CD4-positive, alpha-beta T cell (primary cell): ENCODE measurements around the gene CDC20. TPM values are rescaled to one million over a fixed set of nuclear protein-coding genes. Genes with fewer than 3 reads are reported as not detected.

Experiments
- ATAC-seq: fragments of 200-7000 bp; cut with Tn5 transposase; one replicate; pipeline ENCODE4 v1.10.0; 2022; ENCODE audit warnings: mild to moderate bottlenecking; ENCODE audit not compliant: poor library complexity
- CTCF ChIA-PET: fragments of 350-600 bp; sonication (Branson Sonifier 250); formaldehyde crosslinking; loops from one replicate; lab custom pipeline; 2021; ENCODE audit warnings: antibody characterized with exemption, inconsistent platforms; lab: Charles Lee
- POLR2A ChIA-PET: fragments of 350-600 bp; sonication (Branson Sonifier 250); formaldehyde crosslinking; loops from one replicate; lab custom pipeline; 2021; ENCODE audit warnings: antibody characterized with exemption, inconsistent platforms; lab: Charles Lee
- DNase-seq, 14 experiments: peaks; one replicate each; pipeline ENCODE4 v3.0.0-alpha.2; 2013 to 2020; ENCODE audit warnings: mixed read lengths in 2 of 14
- H3K27ac ChIP-seq, 2 donors: one replicate each; pipeline versions ENCODE4 v1.5.1 to v1.7.0; 2013; ENCODE audit warnings: low read length in 2 of 2, low read depth in 1 of 2, mild to moderate bottlenecking in 1 of 2
- H3K27me3 ChIP-seq, 2 experiments: 1 replicate in 1 of 2; 2 replicates in 1 of 2; pipeline versions ENCODE4 v1.6.1 to v1.7.0; 2013; ENCODE audit warnings: low read length in 2 of 2, control low read depth in 1 of 2, mild to moderate bottlenecking in 1 of 2, moderate library complexity in 1 of 2; ENCODE audit not compliant: insufficient read depth in 2 of 2, control insufficient read depth in 1 of 2
- H3K36me3 ChIP-seq: one replicate; pipeline ENCODE4 v1.6.1; 2013; ENCODE audit warnings: low read length, control low read depth; ENCODE audit not compliant: insufficient read depth
- H3K4me1 ChIP-seq: one replicate; pipeline ENCODE4 v1.6.1; 2013; ENCODE audit warnings: low read length, control low read depth; ENCODE audit not compliant: insufficient read depth
- H3K4me3 ChIP-seq: one replicate; pipeline ENCODE4 v1.5.1; 2013; ENCODE audit warnings: mild to moderate bottlenecking, low read length, moderate library complexity
- H3K9me3 ChIP-seq, 2 experiments: 1 replicate in 1 of 2; 2 replicates in 1 of 2; pipeline versions ENCODE4 v1.6.1 to v1.7.0; 2013; ENCODE audit warnings: low read length in 2 of 2, mild to moderate bottlenecking in 2 of 2, control low read depth in 1 of 2, moderate library complexity in 1 of 2; ENCODE audit not compliant: control insufficient read depth in 1 of 2, insufficient read depth in 1 of 2
- H3K27ac Mint-ChIP-seq: one replicate; pipeline ENCODE4 v1.8.0; 2020; ENCODE audit warnings: mixed read lengths
- H3K27me3 Mint-ChIP-seq: one replicate; pipeline ENCODE4 v1.8.0; 2021; ENCODE audit warnings: mixed read lengths
- H3K36me3 Mint-ChIP-seq: one replicate; pipeline ENCODE4 v1.8.0; 2021; ENCODE audit warnings: low read depth, mixed read lengths
- H3K4me1 Mint-ChIP-seq: one replicate; pipeline ENCODE4 v1.8.0; 2021; ENCODE audit warnings: low read depth, mixed read lengths
- H3K4me3 Mint-ChIP-seq: one replicate; pipeline ENCODE4 v1.8.0; 2020; ENCODE audit warnings: mild to moderate bottlenecking, mixed read lengths
- H3K9me3 Mint-ChIP-seq: one replicate; pipeline ENCODE4 v1.8.0; 2020; ENCODE audit warnings: mixed read lengths
- intact Hi-C, 2 experiments: fragments of 100-400 bp; cut with DNase I in 1 of 2; cut with micrococcal nuclease in 1 of 2; formaldehyde crosslinking; loops; one replicate each; pipeline versions ENCODE4 v1.15.1 to v1.9.0; 2023 to 2025; cut with DNase I, micrococcal nuclease
- total RNA-seq, 174 experiments: library from RNA in 2 of 174; stranded (reverse) in 2 of 174; gene quantifications; one replicate each; pipeline ENCODE4 v1.2.3 and lab custom pipeline; 2021 to 2026
- TF ChIP-seq, protein P1 (sequence below): fragments of 200-600 bp; IDR thresholded peaks from one replicate; pipeline ENCODE4 v1.8.0; 2022; ENCODE audit warnings: antibody characterized with exemption, mild to moderate bottlenecking

The CDC20 gene
- total RNA-seq, 2 experiments from 2014 or later, result 1.1 to 1.8 TPM

GRCh38 chr1:43319288-43319687 lies 39.5 kb upstream of the CDC20 start:
- no peaks in the 10 kb centered on the region for H3K36me3 ChIP-seq
- H3K4me3 ChIP-seq, result no peak overlapping the region
- Mint-ChIP-seq H3K27me3 (no peaks in the 10 kb centered on the region), H3K4me3 (no peak overlapping the region), H3K36me3 (peaks cover 3% of the 10 kb centered on the region), H3K4me1 (peaks cover 4% of the 10 kb centered on the region), H3K9me3 (peaks cover 1% of the 10 kb centered on the region), H3K27ac (no peak overlapping the region)
- no peak for DNase-seq
- intact Hi-C loops, result no loop called here
- POLR2A ChIA-PET, result no interaction called here
- no peak overlapping the region for H3K27ac ChIP-seq
- CTCF ChIA-PET, result no interaction called here
- H3K4me1 ChIP-seq, result no peaks in the 10 kb centered on the region
- TF ChIP-seq, protein P1, sequence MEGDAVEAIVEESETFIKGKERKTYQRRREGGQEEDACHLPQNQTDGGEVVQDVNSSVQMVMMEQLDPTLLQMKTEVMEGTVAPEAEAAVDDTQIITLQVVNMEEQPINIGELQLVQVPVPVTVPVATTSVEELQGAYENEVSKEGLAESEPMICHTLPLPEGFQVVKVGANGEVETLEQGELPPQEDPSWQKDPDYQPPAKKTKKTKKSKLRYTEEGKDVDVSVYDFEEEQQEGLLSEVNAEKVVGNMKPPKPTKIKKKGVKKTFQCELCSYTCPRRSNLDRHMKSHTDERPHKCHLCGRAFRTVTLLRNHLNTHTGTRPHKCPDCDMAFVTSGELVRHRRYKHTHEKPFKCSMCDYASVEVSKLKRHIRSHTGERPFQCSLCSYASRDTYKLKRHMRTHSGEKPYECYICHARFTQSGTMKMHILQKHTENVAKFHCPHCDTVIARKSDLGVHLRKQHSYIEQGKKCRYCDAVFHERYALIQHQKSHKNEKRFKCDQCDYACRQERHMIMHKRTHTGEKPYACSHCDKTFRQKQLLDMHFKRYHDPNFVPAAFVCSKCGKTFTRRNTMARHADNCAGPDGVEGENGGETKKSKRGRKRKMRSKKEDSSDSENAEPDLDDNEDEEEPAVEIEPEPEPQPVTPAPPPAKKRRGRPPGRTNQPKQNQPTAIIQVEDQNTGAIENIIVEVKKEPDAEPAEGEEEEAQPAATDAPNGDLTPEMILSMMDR, result no peak
- H3K9me3 ChIP-seq, result peaks cover 0 to 7% of the 10 kb centered on the region in 2 experiments
- ATAC-seq, result no peak
- no peaks in the 10 kb centered on the region for H3K27me3 ChIP-seq

- TF ChIP-seq, protein P1, result no peak
- DNase-seq (no peak), ATAC-seq (no peak)
- Histone ChIP-seq H3K4me3 (no peak overlapping the region), H3K27ac (no peak overlapping the region), H3K9me3 (peaks cover 3 to 7% of the 10 kb centered on the region in 2 experiments), H3K27me3 (no peaks in the 10 kb centered on the region), H3K36me3 (no peaks in the 10 kb centered on the region), H3K4me1 (no peaks in the 10 kb centered on the region)
- Mint-ChIP-seq H3K27ac (no peak overlapping the region), H3K4me3 (no peak overlapping the region), H3K9me3 (peaks cover 5% of the 10 kb centered on the region), H3K4me1 (peaks cover 8% of the 10 kb centered on the region), H3K27me3 (no peaks in the 10 kb centered on the region), H3K36me3 (peaks cover 7% of the 10 kb centered on the region)
- ChIA-PET POLR2A (no interaction called here), CTCF (no interaction called here)
- intact Hi-C loops, result no loop called here
Observed at GRCh38 chr1:43319766-43320165, 39.0 kb upstream of the CDC20 start.

GRCh38 chr1:43321331-43321891 lies 37.4 kb upstream of the CDC20 start:
- ChIA-PET POLR2A (no interaction called here), CTCF (no interaction called here)
- H3K27ac ChIP-seq, result no peak overlapping the region
- H3K4me1 ChIP-seq, result no peaks in the 10 kb centered on the region
- Mint-ChIP-seq H3K27ac (no peak overlapping the region), H3K27me3 (no peaks in the 10 kb centered on the region), H3K4me3 (no peak overlapping the region), H3K9me3 (peaks cover 7% of the 10 kb centered on the region), H3K36me3 (peaks cover 13% of the 10 kb centered on the region), H3K4me1 (peaks cover 13% of the 10 kb centered on the region)
- no peaks in the 10 kb centered on the region for H3K27me3 ChIP-seq
- ATAC-seq (no peak), DNase-seq (no peak)
- no peak overlapping the region for H3K4me3 ChIP-seq
- intact Hi-C loops, result no loop called here
- H3K9me3 ChIP-seq, result peaks cover 9 to 11% of the 10 kb centered on the region in 2 experiments
- H3K36me3 ChIP-seq, result no peaks in the 10 kb centered on the region
- TF ChIP-seq, protein P1, result no peak
